Caco-2 (cell line): ENCODE measurements around the gene ACAA1. TPM values are rescaled to one million over a fixed set of nuclear protein-coding genes. Genes with fewer than 3 reads are reported as not detected.
"Not testable (repeated sequence)": the region's sequence is repeated elsewhere in the genome, so short reads cannot be mapped to it uniquely, and the experiment has no call there.

ENCODE experiments used
- BruUV-seq: library from RNA; stranded (reverse); fragments of 400-500 nt; replicated peaks from 2 replicates; lab custom pipeline; 2021; lab: Mats Ljungman, UMichigan
- CTCF ChIA-PET: fragments of 300-600 bp; sonication (Branson Sonifier 250); formaldehyde crosslinking; loops from one replicate; lab custom pipeline; 2022; ENCODE audit warnings: antibody characterized with exemption; lab: Charles Lee
- POLR2A ChIA-PET: fragments of 300-600 bp; sonication (Branson Sonifier 250); formaldehyde crosslinking; loops from one replicate; lab custom pipeline; 2022; ENCODE audit warnings: antibody characterized with exemption; lab: Charles Lee
- DNase-seq, 2 experiments: peaks; one replicate each; pipeline versions ENCODE4 v3.0.0 to v3.0.0-alpha.2; 2020 to 2022
- H3K27me3 ChIP-seq: replicated peaks from 2 replicates; pipeline ENCODE4 v1.6.0; 2011; ENCODE audit warnings: low read length; ENCODE audit not compliant: control insufficient read depth, insufficient read depth
- H3K36me3 ChIP-seq: 2 replicates; pipeline ENCODE4 v1.5.1; 2011; ENCODE audit warnings: low read length; ENCODE audit not compliant: control insufficient read depth, insufficient read depth
- H3K4me1 ChIP-seq: fragments of 250-450 bp; sonication (Bioruptor Pico); 2 replicates; pipeline ENCODE4 v1.5.1; 2020; ENCODE audit warnings: mild to moderate bottlenecking
- H3K4me3 ChIP-seq: 2 replicates; pipeline ENCODE4 v1.5.1; 2011; ENCODE audit warnings: low read depth, mild to moderate bottlenecking, control low read depth, low read length
- H3K9me3 ChIP-seq: fragments of 250-450 bp; sonication (Bioruptor Pico); 2 replicates; pipeline ENCODE4 v1.5.1; 2020; ENCODE audit warnings: mild to moderate bottlenecking, moderate library complexity
- H3K27ac Mint-ChIP-seq: one replicate; pipeline ENCODE4 v1.8.0; 2022; ENCODE audit warnings: mixed read lengths; ENCODE audit not compliant: unreplicated experiment
- H3K27me3 Mint-ChIP-seq: one replicate; pipeline ENCODE4 v1.8.0; 2022; ENCODE audit warnings: mixed read lengths; ENCODE audit not compliant: insufficient read depth, unreplicated experiment
- H3K36me3 Mint-ChIP-seq: one replicate; pipeline ENCODE4 v1.8.0; 2022; ENCODE audit warnings: mild to moderate bottlenecking, mixed read lengths; ENCODE audit not compliant: insufficient read depth, unreplicated experiment
- H3K4me1 Mint-ChIP-seq: one replicate; pipeline ENCODE4 v1.8.0; 2022; ENCODE audit warnings: low read depth, mixed read lengths; ENCODE audit not compliant: unreplicated experiment
- H3K4me3 Mint-ChIP-seq: one replicate; pipeline ENCODE4 v1.8.0; 2022; ENCODE audit warnings: mild to moderate bottlenecking, moderate library complexity, mixed read lengths; ENCODE audit not compliant: unreplicated experiment
- H3K9me3 Mint-ChIP-seq: one replicate; pipeline ENCODE4 v1.8.0; 2022; ENCODE audit warnings: mixed read lengths; ENCODE audit not compliant: unreplicated experiment
- CTCF ChIP-seq, 2 experiments: fragments of 200-600 bp in 1 of 2; IDR thresholded peaks; 1 replicate in 1 of 2; 2 replicates in 1 of 2; pipeline versions ENCODE4 v1.5.1 to v1.8.0; 2011 to 2022; ENCODE audit warnings: antibody characterized with exemption in 1 of 2, control low read depth in 1 of 2, inconsistent platforms in 1 of 2, low read depth in 1 of 2, low read length in 1 of 2, mild to moderate bottlenecking in 1 of 2, moderate library complexity in 1 of 2; ENCODE audit not compliant: insufficient read depth in 1 of 2, severe bottlenecking in 1 of 2, unreplicated experiment in 1 of 2
- intact Hi-C: fragments of 100-400 bp; cut with micrococcal nuclease; formaldehyde crosslinking; loops from one replicate; pipeline ENCODE4 v1.10.0; 2022; ENCODE audit not compliant: unreplicated experiment
- total RNA-seq: library from RNA; stranded (reverse); gene quantifications from 2 replicates; pipeline ENCODE4 v1.2.3, GENCODE V29; 2022

ACAA1 gene
- total RNA-seq, 1 experiment from 2014 or later = 139 TPM

GRCh38 chr3:38089163-38089562 is 47.8 kb downstream of the ACAA1 start:
- POLR2A ChIA-PET = no interaction called here
- H3K36me3 ChIP-seq = no peaks in the 10 kb centered on the region
- DNase-seq = no peak
- BruUV-seq = no TSS peak
- CTCF ChIA-PET = no interaction called here
- peaks cover 1% of the 10 kb centered on the region; the same call in 1 of the 2 replicates for H3K9me3 ChIP-seq
- H3K4me1 Mint-ChIP-seq = peaks cover 9% of the 10 kb centered on the region
- peaks cover 7% of the 10 kb centered on the region for H3K9me3 Mint-ChIP-seq
- peaks cover 11% of the 10 kb centered on the region for H3K27me3 Mint-ChIP-seq
- peaks cover 13% of the 10 kb centered on the region for H3K36me3 Mint-ChIP-seq
- no peak overlapping the region for H3K4me3 Mint-ChIP-seq
- H3K27ac Mint-ChIP-seq = no peak overlapping the region
- intact Hi-C loops = no loop called here
- no peaks in the 10 kb centered on the region for H3K4me1 ChIP-seq
- no peak overlapping the region for H3K4me3 ChIP-seq
- TF ChIP-seq CTCF (IDR thresholded peaks at IDR 0.05; ENCODE audit: insufficient read depth in 1 of 2, low read depth in 1 of 2, low read length in 1 of 2, severe bottlenecking in 1 of 2, unreplicated experiment in 1 of 2) = no peak
- H3K27me3 ChIP-seq = no peaks in the 10 kb centered on the region

- intact Hi-C loops = no loop called here
- BruUV-seq = no TSS peak
Observed at GRCh38 chr3:38088126-38089078, 48.5 kb downstream of the ACAA1 start.

GRCh38 chr3:38087278-38087677 is 49.6 kb downstream of the ACAA1 start:
- peaks cover 11% of the 10 kb centered on the region for H3K4me1 Mint-ChIP-seq
- H3K27me3 Mint-ChIP-seq = peaks cover 11% of the 10 kb centered on the region
- H3K36me3 Mint-ChIP-seq = peaks cover 18% of the 10 kb centered on the region
- POLR2A ChIA-PET, intact Hi-C loops, H3K4me3 Mint-ChIP-seq, DNase-seq, H3K4me1 ChIP-seq, CTCF ChIA-PET, H3K9me3 ChIP-seq, BruUV-seq, H3K36me3 ChIP-seq, H3K4me3 ChIP-seq, H3K27ac Mint-ChIP-seq, H3K27me3 ChIP-seq: not testable (repeated sequence)
- H3K9me3 Mint-ChIP-seq = peaks cover 12% of the 10 kb centered on the region

More at GRCh38 chr3:38088126-38089078, 48.5 kb downstream of the ACAA1 start:
- H3K4me3 Mint-ChIP-seq = no peak overlapping the region
- H3K27ac Mint-ChIP-seq = no peak overlapping the region
- peaks cover 5% of the 10 kb centered on the region; the same call in 1 of the 2 replicates for H3K9me3 ChIP-seq
- peaks cover 12% of the 10 kb centered on the region for H3K9me3 Mint-ChIP-seq
- no peak overlapping the region for H3K4me3 ChIP-seq
- no peak for DNase-seq
- no peaks in the 10 kb centered on the region for H3K4me1 ChIP-seq
- peaks cover 18% of the 10 kb centered on the region for H3K36me3 Mint-ChIP-seq
- CTCF ChIA-PET = no interaction called here
- POLR2A ChIA-PET = no interaction called here
- no peaks in the 10 kb centered on the region for H3K36me3 ChIP-seq
- no peaks in the 10 kb centered on the region for H3K27me3 ChIP-seq
- H3K27me3 Mint-ChIP-seq = peaks cover 13% of the 10 kb centered on the region
- no peak for TF ChIP-seq CTCF (IDR thresholded peaks at IDR 0.05; ENCODE audit: insufficient read depth in 1 of 2, low read depth in 1 of 2, low read length in 1 of 2, severe bottlenecking in 1 of 2, unreplicated experiment in 1 of 2)
- peaks cover 11% of the 10 kb centered on the region for H3K4me1 Mint-ChIP-seq
